Measurements from ENCODE around the gene RAVER2.

DNA sequence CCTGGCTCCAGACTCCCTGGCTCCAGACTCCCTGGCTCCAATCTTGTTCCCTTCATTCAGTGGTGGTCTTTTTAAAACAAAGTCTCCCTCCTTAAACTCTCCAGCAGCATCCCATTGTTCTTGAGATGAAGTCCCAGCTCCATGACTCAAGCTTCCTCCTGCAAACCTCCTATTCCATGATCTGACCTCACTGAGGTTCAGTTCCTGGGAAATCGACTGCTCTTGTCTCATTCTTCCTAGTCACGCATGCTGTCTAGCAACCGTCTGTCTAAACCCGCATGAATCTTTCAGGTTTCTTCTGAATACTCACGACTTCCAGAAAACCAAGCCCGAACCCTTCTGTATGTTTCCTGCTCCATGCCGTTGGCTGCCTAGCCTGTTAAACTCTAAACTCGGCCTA is 91.9 kb downstream of the RAVER2 start:
- no peak for TF ChIP-seq EZH2 (IDR thresholded peaks at IDR 0.05; ENCODE audit: insufficient read depth, poor library complexity, severe bottlenecking)
- TF ChIP-seq EZH2phosphoT487 (IDR thresholded peaks at IDR 0.05; ENCODE audit: insufficient read depth, low read depth): no peak

Data from GM23248 (cell line).